Astrocyte (in vitro differentiated cells and primary cell): Measurements from ENCODE around the gene GOLIM4.

Experiments used
- CTCF ChIP-seq: IDR thresholded peaks from 2 replicates; pipeline ENCODE4 v1.5.1; 2011; ENCODE audit warnings: low read depth, mild to moderate bottlenecking, inconsistent platforms, low read length, moderate library complexity; ENCODE audit not compliant: insufficient read depth
- EZH2 ChIP-seq: IDR thresholded peaks from 2 replicates; pipeline ENCODE4 v1.6.1; 2012; ENCODE audit warnings: mild to moderate bottlenecking, low read length, inconsistent platforms; ENCODE audit not compliant: insufficient read depth

- TF ChIP-seq CTCF (no peak), EZH2 (no peak)
Measured at GRCh38 chr3:167972502-167972901, 123.2 kb downstream of the GOLIM4 start.
